HG03045 (cell line): ENCODE measurements around the gene ROBO2.

Experiments used
- ATAC-seq: cut with Tn5 transposase; IDR thresholded peaks from one replicate; pipeline ENCODE4 v1.9.1; 2021; ENCODE audit warnings: mild to moderate bottlenecking, moderate library complexity; ENCODE audit not compliant: unreplicated experiment

The ROBO2 gene

GRCh38 chr3:77321646-77322045, 281.7 kb downstream of the ROBO2 start:
- no peak for ATAC-seq

- no peak for ATAC-seq
Measured at GRCh38 chr3:77323626-77324025, 283.7 kb downstream of the ROBO2 start.

DNA sequence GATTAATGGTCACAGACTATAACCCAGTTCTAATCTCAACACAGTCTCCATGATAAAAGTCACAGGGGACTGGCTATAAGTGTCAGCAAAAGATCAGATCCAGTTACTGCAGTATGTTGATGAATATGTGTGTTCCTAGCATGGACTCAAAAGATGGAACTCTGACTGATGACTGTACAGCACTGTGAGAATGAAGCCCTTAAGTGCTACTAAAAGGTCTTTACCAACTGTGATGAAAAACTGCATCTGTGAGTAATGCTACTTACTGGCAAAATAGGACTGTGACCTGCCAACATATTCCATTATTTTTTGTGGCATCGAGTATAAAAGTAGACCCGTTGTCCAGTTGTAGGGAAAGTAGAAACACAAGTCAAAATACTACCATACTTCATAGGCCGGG, 284.2 kb downstream of the ROBO2 start:
- no peak for ATAC-seq

DNA sequence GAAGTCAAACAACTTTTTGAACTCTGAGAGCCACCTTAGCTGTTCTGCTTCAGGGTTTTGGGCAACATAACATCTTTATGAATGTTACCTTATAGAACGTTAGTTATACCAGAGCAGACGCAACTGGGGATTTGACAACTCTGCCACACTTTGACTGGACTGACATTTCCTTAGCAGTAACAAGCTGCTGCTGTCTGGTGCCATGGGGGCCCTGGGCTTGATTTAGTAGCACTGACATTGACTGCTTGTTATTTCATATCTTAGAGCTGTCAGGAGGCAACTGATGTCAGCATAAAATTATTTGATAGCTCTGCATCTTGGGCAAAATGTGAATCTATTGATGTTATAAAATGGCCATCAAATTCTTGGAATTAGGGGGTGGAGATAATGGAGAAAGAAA, 285.4 kb downstream of the ROBO2 start:
- ATAC-seq = no peak

GRCh38 chr3:77325702-77326101, 285.8 kb downstream of the ROBO2 start:
- no peak for ATAC-seq

- ATAC-seq = no peak
Measured at GRCh38 chr3:77326586-77326985, 286.7 kb downstream of the ROBO2 start.

GRCh38 chr3:77328690-77329089, 288.8 kb downstream of the ROBO2 start:
- no peak for ATAC-seq

DNA sequence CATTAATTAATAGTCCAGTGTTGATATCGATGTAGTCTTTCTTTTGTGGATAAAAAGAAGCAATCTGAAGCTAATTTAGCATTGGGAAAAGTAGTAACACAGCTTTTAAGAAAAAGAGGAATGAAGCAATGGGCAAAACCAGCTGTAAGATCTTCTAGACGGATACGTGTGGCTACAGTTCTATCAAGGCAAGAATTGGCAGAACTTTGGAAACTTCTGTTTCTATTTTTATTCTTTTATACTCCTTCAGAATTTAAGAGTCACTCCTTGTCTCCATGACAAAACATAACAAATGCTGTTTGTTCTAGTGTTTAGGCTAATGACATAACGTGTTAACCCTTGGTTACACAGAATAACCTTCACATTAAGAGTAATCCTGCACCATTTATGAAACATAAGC, 289.2 kb downstream of the ROBO2 start:
- ATAC-seq = no peak

DNA sequence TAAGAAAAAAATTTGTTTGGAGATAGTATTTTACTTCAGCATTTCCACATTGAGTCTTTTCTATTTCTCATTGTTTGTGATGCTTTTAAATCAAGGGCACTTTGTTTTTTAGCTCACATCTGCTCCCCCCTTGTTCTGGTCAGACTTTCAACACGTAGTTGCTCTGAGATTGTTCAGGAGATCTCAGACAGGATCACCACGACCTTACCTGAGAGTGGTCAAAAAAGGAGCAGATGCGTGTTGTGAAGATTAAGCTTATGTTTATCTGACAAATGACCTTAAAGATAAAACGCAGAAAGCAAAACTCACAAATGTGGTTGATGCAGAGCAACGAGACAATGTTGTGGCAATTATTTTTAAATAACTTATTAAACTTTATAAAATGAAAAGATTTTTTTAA, 298.3 kb downstream of the ROBO2 start:
- no peak for ATAC-seq

DNA sequence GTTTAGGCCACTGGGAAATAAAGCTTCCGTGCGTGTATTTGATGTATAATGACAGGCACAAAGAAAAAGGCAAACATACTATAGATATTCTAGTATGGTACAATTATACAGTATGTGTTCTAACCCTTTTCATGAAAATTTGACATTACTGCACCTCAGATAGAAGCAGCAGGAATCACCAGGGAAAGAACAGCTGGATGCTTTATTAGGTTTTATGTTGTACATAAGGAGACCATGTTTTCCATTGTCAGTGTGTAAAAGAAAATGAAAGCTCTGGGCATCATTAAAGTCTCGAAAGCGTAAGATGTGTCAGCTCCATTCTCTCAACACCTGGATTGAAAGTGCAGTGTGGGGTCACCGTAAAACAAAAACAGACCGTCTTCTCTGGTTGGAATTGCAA, 302.1 kb downstream of the ROBO2 start:
- ATAC-seq = no peak

DNA sequence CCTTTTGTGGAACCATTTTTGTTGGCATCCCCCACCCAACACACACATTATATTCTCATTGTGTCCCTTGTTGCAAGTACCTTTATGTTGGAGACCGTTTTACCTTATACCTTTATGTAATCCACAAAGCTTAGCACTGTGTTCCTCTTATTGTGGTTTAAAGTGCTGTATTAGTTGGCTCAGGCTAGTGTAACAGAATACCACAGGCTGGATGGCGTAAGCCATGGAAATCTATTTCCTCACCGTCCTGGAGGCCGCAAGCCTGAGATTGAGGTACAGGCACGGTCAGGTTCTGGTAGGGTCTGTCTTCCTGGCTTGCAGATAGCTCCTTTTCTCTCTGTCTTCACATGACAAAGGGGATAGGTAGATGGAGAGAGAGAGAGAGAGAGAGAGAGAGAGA, 302.8 kb downstream of the ROBO2 start:
- ATAC-seq = no peak

- no peak for ATAC-seq
Measured at GRCh38 chr3:77345009-77345408, 305.1 kb downstream of the ROBO2 start.

DNA sequence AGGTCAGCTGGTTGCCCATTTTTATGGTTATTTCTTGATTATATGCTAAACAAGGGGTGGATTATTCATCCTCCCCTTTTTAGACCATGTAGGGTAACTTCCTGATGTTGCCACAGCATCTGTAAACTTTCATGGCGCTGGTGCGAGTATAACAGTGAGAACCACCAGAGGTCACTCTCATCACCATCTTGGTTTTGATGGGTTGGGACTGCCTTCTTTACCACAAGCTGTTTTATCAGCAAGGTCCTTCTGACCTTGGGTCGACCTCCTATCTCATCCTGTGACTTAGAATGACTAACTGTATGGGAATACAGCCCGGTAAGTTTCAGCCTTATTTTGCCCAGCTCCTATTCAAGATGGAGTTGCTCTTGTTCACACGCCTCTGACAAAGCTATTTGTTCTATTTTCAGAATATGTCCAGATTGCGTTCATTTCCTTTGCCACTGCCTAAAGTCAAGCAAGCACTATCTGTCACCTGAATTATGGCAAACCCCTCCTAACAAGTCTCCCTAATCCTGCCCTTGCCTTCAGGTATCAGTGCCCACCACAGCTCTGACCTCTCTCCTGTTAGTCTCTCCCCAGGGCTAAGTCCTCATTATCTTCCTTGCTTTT, 308.5 kb downstream of the ROBO2 start:
- ATAC-seq = no peak

GRCh38 chr3:77354958-77355357, 315.1 kb downstream of the ROBO2 start:
- no peak for ATAC-seq

DNA sequence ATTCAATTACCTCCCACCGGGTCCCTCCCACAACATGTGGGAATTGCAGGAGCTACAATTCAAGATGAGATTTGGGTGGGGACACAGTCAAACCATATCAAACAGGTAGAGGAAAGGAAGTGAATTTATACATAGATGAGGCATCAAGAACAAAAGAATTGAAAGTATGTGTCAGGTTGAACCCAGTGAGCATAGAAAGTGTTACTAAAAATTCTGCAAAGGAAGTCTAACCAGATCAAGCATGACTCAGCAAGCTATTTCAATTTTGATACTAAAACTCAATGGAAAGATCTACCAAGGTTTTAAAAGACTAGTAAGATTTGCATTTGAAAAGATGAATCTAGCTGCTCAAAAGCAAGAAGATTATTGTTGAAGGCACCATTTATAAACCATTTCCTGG, 323.0 kb downstream of the ROBO2 start:
- ATAC-seq = no peak

- no peak for ATAC-seq
Measured at GRCh38 chr3:77365152-77365551, 325.3 kb downstream of the ROBO2 start.

- no peak for ATAC-seq
Measured at GRCh38 chr3:77370413-77370812, 330.5 kb downstream of the ROBO2 start.

DNA sequence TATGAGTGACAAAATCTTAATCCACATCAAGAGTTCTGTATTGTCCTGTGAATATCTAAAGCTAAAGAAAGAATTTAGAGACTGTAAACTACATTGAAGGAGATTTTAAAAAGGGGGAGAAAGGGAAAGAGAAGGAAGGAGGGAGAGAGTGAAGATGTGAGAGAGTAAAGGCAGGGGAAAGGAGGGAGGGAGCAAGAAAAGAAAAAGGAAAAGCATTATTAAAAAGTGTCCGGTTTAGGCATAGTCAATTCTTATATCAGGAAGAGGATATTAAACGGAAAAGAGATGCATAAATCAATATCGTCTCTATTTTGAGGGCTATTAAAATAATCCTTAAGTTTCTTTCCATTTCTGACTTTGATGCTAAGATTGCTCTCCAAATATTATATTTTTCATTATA, 332.1 kb downstream of the ROBO2 start:
- no peak for ATAC-seq

DNA sequence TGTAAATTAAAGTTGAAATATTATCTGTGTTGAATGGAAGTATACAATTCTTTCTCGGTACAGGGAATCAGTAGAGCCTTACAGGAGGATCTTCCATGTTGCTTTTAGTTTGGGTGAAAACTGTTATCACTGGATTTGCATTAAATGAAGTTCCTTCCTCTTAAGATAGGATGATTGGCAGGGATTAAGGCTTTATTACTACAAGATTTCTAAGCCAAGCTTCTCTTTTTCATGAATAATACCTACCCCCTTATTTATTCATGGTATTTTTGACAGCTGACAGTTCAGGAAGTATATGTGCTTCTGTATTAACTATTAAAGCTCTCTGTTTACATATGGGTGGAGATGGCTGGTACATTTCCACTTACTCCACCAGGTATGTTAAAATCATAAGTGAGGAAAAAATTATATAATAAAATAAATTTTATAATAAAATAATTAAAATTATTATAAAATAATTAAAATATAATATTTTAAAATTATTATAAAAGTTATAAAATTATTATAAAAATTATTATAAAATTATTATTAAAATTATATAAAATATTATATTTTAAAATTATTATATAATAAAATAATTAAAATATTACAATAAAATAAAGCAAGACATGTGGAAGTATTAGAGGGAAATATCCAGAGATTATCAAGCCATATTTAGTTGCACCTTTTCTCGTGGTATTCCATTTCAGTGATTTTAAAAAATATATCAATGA, 332.9 kb downstream of the ROBO2 start:
- no peak for ATAC-seq

- ATAC-seq = no peak
Measured at GRCh38 chr3:77373619-77374018, 333.7 kb downstream of the ROBO2 start.

DNA sequence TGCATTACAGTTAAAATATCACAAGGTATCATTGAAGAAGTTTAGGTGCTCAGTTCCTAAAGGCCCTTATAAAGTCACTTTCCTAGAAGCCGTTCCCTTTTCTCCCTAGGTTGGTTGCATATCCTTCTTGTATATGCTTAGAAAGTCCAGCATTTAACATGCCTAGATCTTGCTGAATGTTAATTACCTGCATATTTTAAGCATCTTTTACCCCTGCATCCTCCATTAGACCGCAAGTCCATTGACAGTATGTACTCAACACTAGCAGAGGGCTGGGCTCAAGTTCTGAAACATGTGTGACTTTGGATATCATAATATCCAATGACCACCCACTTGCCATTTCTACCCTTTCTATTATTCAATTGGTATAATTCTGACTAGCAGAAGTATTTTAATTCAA, 336.6 kb downstream of the ROBO2 start:
- ATAC-seq = no peak

DNA sequence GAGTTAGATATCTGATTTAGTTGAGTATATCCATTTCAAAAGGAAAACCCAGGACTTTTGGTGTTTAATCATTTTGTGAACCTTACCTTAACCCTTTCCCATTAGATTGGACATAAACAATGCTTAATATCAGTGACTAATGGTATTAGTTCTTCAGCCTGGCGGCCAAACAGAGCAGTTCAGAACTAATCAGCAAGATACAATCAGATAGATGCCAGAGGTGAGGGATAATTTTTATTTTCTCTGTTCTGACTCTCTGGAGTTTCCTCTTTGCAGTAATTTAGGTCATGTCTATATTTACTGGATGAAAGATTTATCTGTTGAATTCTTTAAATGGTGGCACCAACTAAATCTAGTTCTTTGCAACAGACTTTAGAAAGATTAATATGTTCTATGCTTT, 337.8 kb downstream of the ROBO2 start:
- no peak for ATAC-seq

GRCh38 chr3:77380136-77380535, 340.2 kb downstream of the ROBO2 start:
- no peak for ATAC-seq
